OCI-LY3 (cell line): ENCODE measurements around the gene CREBL2.
"Not testable (repeated sequence)": the region's sequence is repeated elsewhere in the genome, so short reads cannot be mapped to it uniquely, and the experiment has no call there.

Source experiments
- EZH2phosphoT487 ChIP-seq: fragments of 200-600 bp; shearing (Covaris generic); IDR thresholded peaks from 2 replicates; pipeline ENCODE4 v1.6.1; 2018; ENCODE audit warnings: antibody characterized with exemption, mixed run types, low read depth
- TF ChIP-seq, protein P1 (sequence below): fragments of 200-600, 300-600 bp; sonication (generic); IDR thresholded peaks from 2 replicates; pipeline ENCODE4 v1.5.1; 2014; ENCODE audit warnings: antibody characterized with exemption, low read length, low read depth

DNA sequence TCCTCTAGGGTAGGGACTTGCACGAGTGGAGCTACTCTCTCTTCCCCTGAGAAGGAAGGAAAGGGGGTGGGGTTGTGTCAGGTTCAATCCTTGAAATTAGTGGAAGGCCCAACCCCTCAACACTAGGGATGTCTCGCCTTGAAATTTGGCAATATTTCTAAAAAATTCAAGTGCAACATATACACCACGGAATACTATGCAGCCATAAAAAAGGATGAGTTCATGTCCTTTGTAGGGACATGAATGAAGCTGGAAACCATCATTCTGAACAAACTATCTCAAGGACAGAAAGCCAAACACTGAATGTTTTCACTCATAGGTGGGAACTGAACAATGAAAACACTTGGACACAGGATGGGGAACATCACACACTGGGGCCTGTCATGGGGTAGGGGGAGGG is 15.1 kb upstream of the CREBL2 start:
- TF ChIP-seq EZH2phosphoT487: not testable (repeated sequence)
- TF ChIP-seq, protein P1, sequence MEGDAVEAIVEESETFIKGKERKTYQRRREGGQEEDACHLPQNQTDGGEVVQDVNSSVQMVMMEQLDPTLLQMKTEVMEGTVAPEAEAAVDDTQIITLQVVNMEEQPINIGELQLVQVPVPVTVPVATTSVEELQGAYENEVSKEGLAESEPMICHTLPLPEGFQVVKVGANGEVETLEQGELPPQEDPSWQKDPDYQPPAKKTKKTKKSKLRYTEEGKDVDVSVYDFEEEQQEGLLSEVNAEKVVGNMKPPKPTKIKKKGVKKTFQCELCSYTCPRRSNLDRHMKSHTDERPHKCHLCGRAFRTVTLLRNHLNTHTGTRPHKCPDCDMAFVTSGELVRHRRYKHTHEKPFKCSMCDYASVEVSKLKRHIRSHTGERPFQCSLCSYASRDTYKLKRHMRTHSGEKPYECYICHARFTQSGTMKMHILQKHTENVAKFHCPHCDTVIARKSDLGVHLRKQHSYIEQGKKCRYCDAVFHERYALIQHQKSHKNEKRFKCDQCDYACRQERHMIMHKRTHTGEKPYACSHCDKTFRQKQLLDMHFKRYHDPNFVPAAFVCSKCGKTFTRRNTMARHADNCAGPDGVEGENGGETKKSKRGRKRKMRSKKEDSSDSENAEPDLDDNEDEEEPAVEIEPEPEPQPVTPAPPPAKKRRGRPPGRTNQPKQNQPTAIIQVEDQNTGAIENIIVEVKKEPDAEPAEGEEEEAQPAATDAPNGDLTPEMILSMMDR: not testable (repeated sequence)
